Endothelial cell (in vitro differentiated cells): ENCODE measurements around the gene DIP2C. TPM values are rescaled to one million over a fixed set of nuclear protein-coding genes. Genes with fewer than 3 reads are reported as not detected.

ENCODE experiments used
- DNase-seq: peaks from one replicate; pipeline ENCODE4 v3.0.0; 2021; ENCODE audit warnings: low spot score
- H3K27ac Mint-ChIP-seq: one replicate; pipeline ENCODE4 v1.8.0; 2021; ENCODE audit warnings: mixed read lengths, inconsistent platforms; ENCODE audit not compliant: unreplicated experiment
- H3K27me3 Mint-ChIP-seq: one replicate; pipeline ENCODE4 v1.8.0; 2021; ENCODE audit warnings: mild to moderate bottlenecking, moderate library complexity, mixed read lengths, inconsistent platforms; ENCODE audit not compliant: unreplicated experiment
- H3K36me3 Mint-ChIP-seq: one replicate; pipeline ENCODE4 v1.8.0; 2021; ENCODE audit warnings: mild to moderate bottlenecking, low read depth, mixed read lengths, inconsistent platforms; ENCODE audit not compliant: unreplicated experiment
- H3K4me1 Mint-ChIP-seq: one replicate; pipeline ENCODE4 v1.8.0; 2021; ENCODE audit warnings: mild to moderate bottlenecking, mixed read lengths, inconsistent platforms; ENCODE audit not compliant: unreplicated experiment
- H3K4me3 Mint-ChIP-seq: one replicate; pipeline ENCODE4 v1.8.0; 2021; ENCODE audit warnings: mild to moderate bottlenecking, mixed read lengths, inconsistent platforms; ENCODE audit not compliant: unreplicated experiment
- H3K9me3 Mint-ChIP-seq: one replicate; pipeline ENCODE4 v1.8.0; 2021; ENCODE audit warnings: mixed read lengths, inconsistent platforms; ENCODE audit not compliant: unreplicated experiment
- total RNA-seq: library from RNA; stranded (reverse); fragmentation: NEBNext Ultra II Directional; extraction: Animal tissue kit (Norgen Biotek cat#: 25700); gene quantifications from one replicate; pipeline ENCODE4 v1.2.1, GENCODE V29; 2021; ENCODE audit not compliant: unreplicated experiment
- TF ChIP-seq, protein P1 (sequence below): fragments of 200-600 bp; sonication (generic); IDR thresholded peaks from one replicate; pipeline ENCODE4 v1.5.0; 2021; ENCODE audit warnings: antibody characterized with exemption; ENCODE audit not compliant: unreplicated experiment

DIP2C gene
- total RNA-seq, 1 donor from 2014 or later: 13.1 TPM

GRCh38 chr10:620971-621370, 68.5 kb downstream of the DIP2C start:
- Mint-ChIP-seq H3K4me3 (no peak overlapping the region), H3K4me1 (no peaks in the 10 kb centered on the region), H3K9me3 (no peaks in the 10 kb centered on the region), H3K27me3 (peaks cover 6% of the 10 kb centered on the region), H3K27ac (no peak overlapping the region), H3K36me3 (no peaks in the 10 kb centered on the region)
- DNase-seq: no peak
- TF ChIP-seq, protein P1, sequence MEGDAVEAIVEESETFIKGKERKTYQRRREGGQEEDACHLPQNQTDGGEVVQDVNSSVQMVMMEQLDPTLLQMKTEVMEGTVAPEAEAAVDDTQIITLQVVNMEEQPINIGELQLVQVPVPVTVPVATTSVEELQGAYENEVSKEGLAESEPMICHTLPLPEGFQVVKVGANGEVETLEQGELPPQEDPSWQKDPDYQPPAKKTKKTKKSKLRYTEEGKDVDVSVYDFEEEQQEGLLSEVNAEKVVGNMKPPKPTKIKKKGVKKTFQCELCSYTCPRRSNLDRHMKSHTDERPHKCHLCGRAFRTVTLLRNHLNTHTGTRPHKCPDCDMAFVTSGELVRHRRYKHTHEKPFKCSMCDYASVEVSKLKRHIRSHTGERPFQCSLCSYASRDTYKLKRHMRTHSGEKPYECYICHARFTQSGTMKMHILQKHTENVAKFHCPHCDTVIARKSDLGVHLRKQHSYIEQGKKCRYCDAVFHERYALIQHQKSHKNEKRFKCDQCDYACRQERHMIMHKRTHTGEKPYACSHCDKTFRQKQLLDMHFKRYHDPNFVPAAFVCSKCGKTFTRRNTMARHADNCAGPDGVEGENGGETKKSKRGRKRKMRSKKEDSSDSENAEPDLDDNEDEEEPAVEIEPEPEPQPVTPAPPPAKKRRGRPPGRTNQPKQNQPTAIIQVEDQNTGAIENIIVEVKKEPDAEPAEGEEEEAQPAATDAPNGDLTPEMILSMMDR: no peak

DNA sequence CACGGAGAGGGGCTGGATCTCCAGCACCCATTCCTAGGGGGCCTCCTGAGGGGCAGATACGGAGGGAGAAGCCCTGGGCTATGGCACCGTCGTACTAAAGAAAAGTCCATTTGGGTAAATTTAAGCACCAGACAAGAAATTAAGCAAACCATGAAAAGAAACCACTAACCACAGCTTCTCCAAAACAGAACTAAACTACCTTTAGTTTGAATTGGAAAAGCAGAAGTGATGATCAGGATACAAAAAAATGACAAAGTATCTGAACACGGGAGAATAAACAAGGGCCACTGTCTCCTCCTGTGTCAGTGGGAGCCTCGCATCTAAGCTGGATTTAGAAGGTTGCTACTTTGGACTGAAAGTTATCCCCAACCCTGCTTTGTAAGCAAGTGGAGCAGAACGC, 69.1 kb downstream of the DIP2C start:
- TF ChIP-seq, protein P1: no peak
- Mint-ChIP-seq H3K4me3 (no peak overlapping the region), H3K36me3 (no peaks in the 10 kb centered on the region), H3K9me3 (no peaks in the 10 kb centered on the region), H3K27ac (no peak overlapping the region), H3K4me1 (no peaks in the 10 kb centered on the region), H3K27me3 (peaks cover 8% of the 10 kb centered on the region)
- DNase-seq: no peak

DNA sequence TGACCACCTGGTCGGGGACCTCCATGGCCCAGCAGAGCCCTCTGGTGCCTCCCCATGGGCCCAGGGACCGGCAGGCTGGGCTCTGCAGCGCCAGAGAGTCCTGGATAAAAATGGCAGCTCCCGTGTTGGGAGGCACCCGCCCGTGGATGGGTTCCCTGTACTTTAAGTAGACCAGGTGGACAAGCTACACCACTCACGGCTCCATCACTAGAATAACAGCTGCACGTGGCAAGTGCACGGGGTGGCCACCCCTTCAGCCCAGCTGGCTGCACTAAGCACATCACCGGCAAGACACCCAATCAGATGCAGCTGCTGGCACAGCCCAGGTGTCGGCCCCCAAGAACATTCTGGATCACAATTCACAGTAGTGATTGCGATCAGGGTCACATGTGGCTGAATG, 69.8 kb downstream of the DIP2C start:
- H3K4me1 Mint-ChIP-seq: no peaks in the 10 kb centered on the region
- H3K4me3 Mint-ChIP-seq: no peak overlapping the region
- peaks cover 9% of the 10 kb centered on the region for H3K27me3 Mint-ChIP-seq
- no peak overlapping the region for H3K27ac Mint-ChIP-seq
- no peak for DNase-seq
- TF ChIP-seq, protein P1: no peak
- H3K9me3 Mint-ChIP-seq: no peaks in the 10 kb centered on the region
- no peaks in the 10 kb centered on the region for H3K36me3 Mint-ChIP-seq

GRCh38 chr10:618229-618989, 71.1 kb downstream of the DIP2C start:
- no peak for DNase-seq
- Mint-ChIP-seq H3K4me1 (no peaks in the 10 kb centered on the region), H3K36me3 (no peaks in the 10 kb centered on the region), H3K4me3 (no peak overlapping the region), H3K27ac (peak overlapping the region; percentile 13), H3K9me3 (no peaks in the 10 kb centered on the region), H3K27me3 (peaks cover 7% of the 10 kb centered on the region)
- TF ChIP-seq, protein P1: no peak

GRCh38 chr10:617471-617870, 72.0 kb downstream of the DIP2C start:
- H3K4me1 Mint-ChIP-seq: no peaks in the 10 kb centered on the region
- no peak overlapping the region for H3K27ac Mint-ChIP-seq

More at GRCh38 chr10:617471-617870, 72.0 kb downstream of the DIP2C start:
- TF ChIP-seq, protein P1: no peak
- DNase-seq: no peak
- no peaks in the 10 kb centered on the region for H3K36me3 Mint-ChIP-seq
- H3K9me3 Mint-ChIP-seq: no peaks in the 10 kb centered on the region
- H3K4me3 Mint-ChIP-seq: no peak overlapping the region
- peaks cover 4% of the 10 kb centered on the region for H3K27me3 Mint-ChIP-seq
